HepG2 (cell line): ENCODE measurements around the gene TMEM139. TPM values are rescaled to one million over a fixed set of nuclear protein-coding genes. Genes with fewer than 3 reads are reported as not detected.
A peak's percentile ranks its signal among the peaks of the same experiment; 100 is the strongest.

Experiments
- CREBL2 ChIP-seq: sonication (generic); formaldehyde crosslinking; IDR thresholded peaks from 2 replicates; pipeline ENCODE4 v1.8.1; 2023; ENCODE audit warnings: missing genetic modification reagents, mild to moderate bottlenecking, borderline replicate concordance
- CSRNP1 ChIP-seq: sonication (generic); formaldehyde crosslinking; IDR thresholded peaks from 2 replicates; pipeline ENCODE4 v1.8.1; 2023; ENCODE audit warnings: mild to moderate bottlenecking, missing genetic modification reagents
- FOSL2 ChIP-seq: sonication (generic); formaldehyde crosslinking; IDR thresholded peaks from 2 replicates; pipeline ENCODE4 v1.4.0; 2020; ENCODE audit warnings: missing genetic modification reagents
- FOXA3 ChIP-seq: IDR thresholded peaks from 2 replicates; pipeline ENCODE4 v1.6.1; 2016; ENCODE audit warnings: missing genetic modification reagents, missing compliant biosample characterization
- GTF3A ChIP-seq: sonication (generic); formaldehyde crosslinking; conservative IDR thresholded peaks from 2 replicates; pipeline ENCODE4 v1.4.0; 2020; ENCODE audit warnings: mild to moderate bottlenecking, missing genetic modification reagents
- HMGA1 ChIP-seq: sonication (generic); formaldehyde crosslinking; conservative IDR thresholded peaks from 2 replicates; pipeline ENCODE4 v1.4.0; 2020; ENCODE audit warnings: missing genetic modification reagents
- HNF1A ChIP-seq, 2 experiments: sonication (generic) in 1 of 2; formaldehyde crosslinking in 1 of 2; IDR thresholded peaks; 2 replicates each; pipeline versions ENCODE4 v1.4.0 to v1.6.1; 2016 to 2020; ENCODE audit warnings: borderline replicate concordance in 1 of 2, low read depth in 1 of 2, mild to moderate bottlenecking in 1 of 2, missing genetic modification reagents in 1 of 2
- HOXD1 ChIP-seq: sonication (generic); formaldehyde crosslinking; IDR thresholded peaks from 2 replicates; pipeline ENCODE4 v1.5.0; 2020; ENCODE audit warnings: missing genetic modification reagents
- JUND ChIP-seq: sonication (generic); formaldehyde crosslinking; IDR thresholded peaks from 2 replicates; pipeline ENCODE4 v1.8.0; 2022; ENCODE audit warnings: mild to moderate bottlenecking, missing genetic modification reagents
- KAT8 ChIP-seq: IDR thresholded peaks from 2 replicates; pipeline ENCODE4 v1.6.1; 2016; ENCODE audit warnings: missing genetic modification reagents, missing compliant biosample characterization
- KMT2A ChIP-seq: sonication (generic); formaldehyde crosslinking; IDR thresholded peaks from 2 replicates; pipeline ENCODE4 v1.4.0; 2020; ENCODE audit warnings: missing genetic modification reagents
- MAF1 ChIP-seq: sonication (generic); formaldehyde crosslinking; IDR thresholded peaks from 2 replicates; pipeline ENCODE4 v1.5.0; 2020; ENCODE audit warnings: missing genetic modification reagents, borderline replicate concordance
- MTERF4 ChIP-seq: sonication (generic); formaldehyde crosslinking; IDR thresholded peaks from 2 replicates; pipeline ENCODE4 v1.8.0; 2023; ENCODE audit warnings: mild to moderate bottlenecking, missing genetic modification reagents
- SAP130 ChIP-seq: IDR thresholded peaks from 2 replicates; pipeline ENCODE4 v1.6.1; 2016; ENCODE audit warnings: low read depth
- TCF12 ChIP-seq, 2 experiments: fragments of 450-650 bp in 1 of 2; sonication (generic) in 1 of 2; formaldehyde crosslinking in 1 of 2; IDR thresholded peaks; 2 replicates each; pipeline versions ENCODE4 v1.6.1 to v1.8.0; 2017 to 2022; ENCODE audit warnings: antibody characterized with exemption in 1 of 2, mild to moderate bottlenecking in 1 of 2, missing genetic modification reagents in 1 of 2, moderate library complexity in 1 of 2
- ZBTB37 ChIP-seq: sonication (generic); formaldehyde crosslinking; IDR thresholded peaks from 2 replicates; pipeline ENCODE4 v1.4.0; 2020; ENCODE audit warnings: mild to moderate bottlenecking, missing genetic modification reagents
- ZC3H4 ChIP-seq: sonication (generic); formaldehyde crosslinking; IDR thresholded peaks from 2 replicates; pipeline ENCODE4 v1.4.0; 2020; ENCODE audit warnings: missing genetic modification reagents, borderline replicate concordance
- ZFP82 ChIP-seq: sonication (generic); formaldehyde crosslinking; IDR thresholded peaks from 2 replicates; pipeline ENCODE4 v1.5.1; 2020; ENCODE audit warnings: mild to moderate bottlenecking, missing genetic modification reagents, borderline replicate concordance
- ZNF180 ChIP-seq: sonication (generic); formaldehyde crosslinking; IDR thresholded peaks from 2 replicates; pipeline ENCODE4 v1.4.0; 2020; ENCODE audit warnings: low read depth, missing genetic modification reagents, borderline replicate concordance
- ZNF691 ChIP-seq: sonication (generic); formaldehyde crosslinking; IDR thresholded peaks from 2 replicates; pipeline ENCODE4 v1.4.0; 2020; ENCODE audit warnings: missing genetic modification reagents, low read depth, mild to moderate bottlenecking, borderline replicate concordance
- ZSCAN20 ChIP-seq: sonication (generic); formaldehyde crosslinking; IDR thresholded peaks from 2 replicates; pipeline ENCODE4 v1.4.0; 2020; ENCODE audit warnings: missing genetic modification reagents, mild to moderate bottlenecking, borderline replicate concordance
- polyA plus RNA-seq, 8 experiments: library from polyadenylated mRNA; depleted of rRNA in 3 of 8; stranded (reverse) in 7 of 8; unstranded in 1 of 8; fragments of >200 nt; fragmentation: Illumina TruSeq in 4 of 8; extraction: Trizol in 4 of 8; gene quantifications; 2 replicates each; pipeline versions ENCODE4 v1.2.1 to v1.2.3, GENCODE V29; 2011 to 2016; ENCODE audit warnings: low read depth in 4 of 8, missing spikeins in 1 of 8, mixed read lengths in 1 of 8; ENCODE audit not compliant: insufficient read depth in 1 of 8
- total RNA-seq, 5 experiments: library from RNA; depleted of rRNA; stranded (reverse); fragments of >200 nt; fragmentation: Illumina TruSeq; extraction: Trizol; gene quantifications; 2 replicates each; pipeline ENCODE4 v1.2.3, GENCODE V29; 2016; ENCODE audit warnings: low read depth in 1 of 5

TMEM139 gene
- total and polyA plus RNA-seq, 2 of the 13 experiments (the other 11 are each of a cell fraction or from before 2014, with no cell fraction given) = 7.9 to 14.0 TPM

GRCh38 chr7:143259765-143260164 is 25.0 kb upstream of the TMEM139 start (continued):
- no peak for TF ChIP-seq CREBL2 (CRISPR knock-in tag)
- TF ChIP-seq ZC3H4 (CRISPR knock-in tag) = no peak
- TF ChIP-seq ZSCAN20 (CRISPR knock-in tag) = no peak
- TF ChIP-seq JUND (CRISPR knock-in tag) = 0 out of 2 replicates have a peak, but pooled peaks have one; percentile 33
- 0 out of 2 replicates have a peak, but pooled peaks have one; percentile 29 for TF ChIP-seq SAP130 (CRISPR knock-in tag)
- TF ChIP-seq MTERF4 = no peak
- peak; percentile 89 for TF ChIP-seq FOSL2
- no peak for TF ChIP-seq ZNF691 (CRISPR knock-in tag)
- no peak for TF ChIP-seq MAF1 (CRISPR knock-in tag)
- no peak for TF ChIP-seq TCF12 (IDR thresholded peaks at IDR 0.05)
- TF ChIP-seq TCF12 (CRISPR knock-in tag; IDR thresholded peaks at IDR 0.05) = no peak
- no peak for TF ChIP-seq ZFP82
- TF ChIP-seq HNF1A (IDR thresholded peaks at IDR 0.05; ENCODE audit: low read depth) = no peak
- TF ChIP-seq HNF1A (CRISPR knock-in tag; IDR thresholded peaks at IDR 0.05; ENCODE audit: borderline replicate concordance) = no peak
- TF ChIP-seq KMT2A (CRISPR knock-in tag) = no peak
- TF ChIP-seq KAT8 = no peak
- TF ChIP-seq ZNF180 = no peak
- TF ChIP-seq HMGA1 (CRISPR knock-in tag) = no peak
- no peak for TF ChIP-seq CSRNP1 (CRISPR knock-in tag)
- no peak for TF ChIP-seq GTF3A (CRISPR knock-in tag)
- no peak for TF ChIP-seq HOXD1 (CRISPR knock-in tag)
- TF ChIP-seq FOXA3 (CRISPR knock-in tag) = peak; percentile 76
- TF ChIP-seq ZBTB37 (CRISPR knock-in tag) = no peak
